OCI-LY3 (cell line): ENCODE data around the gene LRRC3C.
A peak's percentile ranks its signal among the peaks of the same experiment; 100 is the strongest.

ENCODE experiments used
- H2AFZ ChIP-seq: fragments of 200-600, 300-600 bp; shearing (Covaris generic); 2 replicates; pipeline ENCODE4 v1.6.0; 2014; ENCODE audit warnings: antibody characterized with exemption, low read depth, low read length
- H3K27ac ChIP-seq: fragments of 200-600, 300-600 bp; sonication (generic); 2 replicates; pipeline ENCODE4 v1.5.1; 2014; ENCODE audit warnings: mild to moderate bottlenecking, low read length, moderate library complexity, mixed read lengths
- H3K27me3 ChIP-seq: fragments of 200-600, 300-600 bp; sonication (generic); 2 replicates; pipeline ENCODE4 v1.6.1; 2014; ENCODE audit warnings: low read depth, low read length, mixed read lengths
- H3K36me3 ChIP-seq: fragments of 200-600, 300-600 bp; sonication (generic); replicated peaks from 2 replicates; pipeline ENCODE3; 2014; ENCODE audit warnings: low read depth, low read length, mixed read lengths
- H3K4me1 ChIP-seq: fragments of 300-600, 200-600 bp; sonication (generic); 2 replicates; pipeline ENCODE4 v1.6.1; 2014; ENCODE audit warnings: low read length, mixed read lengths
- H3K4me2 ChIP-seq: fragments of 200-600, 300-600 bp; sonication (generic); 2 replicates; pipeline ENCODE4 v1.6.1; 2014; ENCODE audit warnings: low read length, mixed read lengths
- H3K4me3 ChIP-seq: fragments of 300-600, 200-600 bp; sonication (generic); 2 replicates; pipeline ENCODE4 v1.5.1; 2014; ENCODE audit warnings: antibody characterized with exemption, mild to moderate bottlenecking, low read length, moderate library complexity
- H3K79me2 ChIP-seq: fragments of 300-600, 200-600 bp; shearing (Covaris generic); 2 replicates; pipeline ENCODE4 v1.6.1; 2014; ENCODE audit warnings: mild to moderate bottlenecking, low read length, mixed read lengths
- H3K9ac ChIP-seq: fragments of 300-600, 200-600 bp; shearing (Covaris generic); 2 replicates; pipeline ENCODE4 v1.6.0; 2014; ENCODE audit warnings: mild to moderate bottlenecking, low read length, moderate library complexity
- H3K9me3 ChIP-seq: fragments of 200-600, 300-600 bp; shearing (Covaris generic); 2 replicates; pipeline ENCODE4 v1.6.1; 2014; ENCODE audit warnings: low read length, mixed read lengths; ENCODE audit not compliant: insufficient read depth
- H4K20me1 ChIP-seq: fragments of 200-600, 300-600 bp; sonication (generic); 2 replicates; pipeline ENCODE4 v1.6.1; 2016; ENCODE audit warnings: low read length, mixed read lengths; ENCODE audit not compliant: insufficient read depth
- EZH2phosphoT487 ChIP-seq: fragments of 200-600 bp; shearing (Covaris generic); IDR thresholded peaks from 2 replicates; pipeline ENCODE4 v1.6.1; 2018; ENCODE audit warnings: antibody characterized with exemption, mixed run types, low read depth
- TF ChIP-seq, protein P1 (sequence below): fragments of 200-600, 300-600 bp; sonication (generic); IDR thresholded peaks from 2 replicates; pipeline ENCODE4 v1.5.1; 2014; ENCODE audit warnings: antibody characterized with exemption, low read length, low read depth

Gene LRRC3C

DNA sequence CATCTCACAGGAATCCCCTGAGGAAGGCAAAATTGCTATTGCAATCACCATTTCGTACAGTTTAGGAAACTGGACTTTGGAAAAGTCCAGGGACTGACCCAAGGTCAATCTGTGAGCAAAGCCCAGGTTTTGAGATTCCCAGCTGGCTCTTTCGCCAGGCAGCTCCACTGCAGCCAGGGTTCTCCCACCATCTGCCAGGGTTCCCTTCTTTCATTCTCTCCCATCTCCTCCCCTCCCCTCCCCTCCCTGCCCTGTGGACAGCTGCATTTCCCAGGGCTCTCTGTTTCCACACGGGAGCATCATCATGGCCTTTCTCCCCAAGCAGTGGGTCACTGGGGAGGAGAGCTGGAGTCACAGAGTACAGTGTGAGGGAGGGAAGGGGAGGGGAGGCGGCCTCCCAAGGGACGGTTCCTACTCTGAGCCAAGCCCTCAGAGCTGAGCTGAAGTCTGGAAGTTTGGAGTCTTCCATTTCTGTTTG lies 23.4 kb downstream of the LRRC3C start:
- Histone ChIP-seq H2AFZ (no peak overlapping the region), H3K9me3 (no peaks in the 10 kb centered on the region), H3K36me3 (no peaks in the 10 kb centered on the region), H4K20me1 (no peaks in the 10 kb centered on the region), H3K4me2 (no peak overlapping the region), H3K4me3 (no peak overlapping the region), H3K27me3 (peaks cover 7% of the 10 kb centered on the region; the same call in 1 of the 2 replicates), H3K9ac (no peak overlapping the region), H3K4me1 (peaks cover 8% of the 10 kb centered on the region; the same call in 1 of the 2 replicates), H3K79me2 (no peaks in the 10 kb centered on the region), H3K27ac (no peak overlapping the region)
- TF ChIP-seq, protein P1, sequence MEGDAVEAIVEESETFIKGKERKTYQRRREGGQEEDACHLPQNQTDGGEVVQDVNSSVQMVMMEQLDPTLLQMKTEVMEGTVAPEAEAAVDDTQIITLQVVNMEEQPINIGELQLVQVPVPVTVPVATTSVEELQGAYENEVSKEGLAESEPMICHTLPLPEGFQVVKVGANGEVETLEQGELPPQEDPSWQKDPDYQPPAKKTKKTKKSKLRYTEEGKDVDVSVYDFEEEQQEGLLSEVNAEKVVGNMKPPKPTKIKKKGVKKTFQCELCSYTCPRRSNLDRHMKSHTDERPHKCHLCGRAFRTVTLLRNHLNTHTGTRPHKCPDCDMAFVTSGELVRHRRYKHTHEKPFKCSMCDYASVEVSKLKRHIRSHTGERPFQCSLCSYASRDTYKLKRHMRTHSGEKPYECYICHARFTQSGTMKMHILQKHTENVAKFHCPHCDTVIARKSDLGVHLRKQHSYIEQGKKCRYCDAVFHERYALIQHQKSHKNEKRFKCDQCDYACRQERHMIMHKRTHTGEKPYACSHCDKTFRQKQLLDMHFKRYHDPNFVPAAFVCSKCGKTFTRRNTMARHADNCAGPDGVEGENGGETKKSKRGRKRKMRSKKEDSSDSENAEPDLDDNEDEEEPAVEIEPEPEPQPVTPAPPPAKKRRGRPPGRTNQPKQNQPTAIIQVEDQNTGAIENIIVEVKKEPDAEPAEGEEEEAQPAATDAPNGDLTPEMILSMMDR, result no peak
- no peak for TF ChIP-seq EZH2phosphoT487

DNA sequence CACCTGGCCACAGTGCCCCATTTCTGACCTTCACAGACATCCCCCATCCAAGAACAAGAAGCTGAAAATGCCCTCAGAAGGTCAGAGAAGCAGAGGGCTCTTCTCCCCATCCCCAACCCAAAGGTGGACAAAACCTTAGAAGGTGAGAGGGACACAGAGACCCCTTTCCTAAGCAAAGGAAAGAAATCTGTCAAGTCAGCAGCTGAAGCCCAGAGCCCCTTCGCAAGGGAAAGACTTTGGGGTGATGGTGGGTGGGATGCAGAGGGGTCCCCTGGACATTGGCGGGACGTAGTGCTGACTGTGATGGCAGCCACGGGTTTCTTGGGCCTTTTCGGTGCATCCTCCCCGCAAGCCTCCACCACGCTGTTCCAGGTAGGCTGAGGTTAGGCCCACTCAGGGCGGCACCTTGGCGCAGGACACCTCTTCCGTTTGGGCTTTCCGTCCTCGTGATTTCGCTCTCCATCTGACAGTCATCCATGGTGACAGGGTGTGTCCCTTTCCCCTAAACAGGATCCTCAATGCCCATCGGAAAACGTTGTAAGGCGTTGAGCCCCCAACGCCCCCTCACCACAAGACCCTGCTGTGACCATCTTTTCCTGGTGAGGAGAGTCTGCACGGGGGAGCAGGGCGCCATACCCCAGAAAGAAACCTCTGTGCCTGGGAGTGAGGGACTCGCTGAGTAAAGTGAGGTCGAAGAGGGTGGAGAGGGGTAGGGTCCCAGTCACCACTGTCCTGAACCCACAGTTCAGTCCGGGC lies 24.6 kb downstream of the LRRC3C start:
- 0 out of 2 replicates have a peak overlapping the region, but pooled peaks have one; percentile 41 for H3K9ac ChIP-seq
- no peaks in the 10 kb centered on the region for H4K20me1 ChIP-seq
- no peaks in the 10 kb centered on the region for H3K36me3 ChIP-seq
- peak overlapping the region; percentile 87 for H3K4me3 ChIP-seq
- peaks cover 8% of the 10 kb centered on the region; the same call in 1 of the 2 replicates for H3K4me1 ChIP-seq
- H3K9me3 ChIP-seq, result no peaks in the 10 kb centered on the region
- peaks cover 7% of the 10 kb centered on the region; the same call in 1 of the 2 replicates for H3K27me3 ChIP-seq
- H3K4me2 ChIP-seq, result peak overlapping the region; percentile 85
- H3K27ac ChIP-seq, result no peak overlapping the region
- no peaks in the 10 kb centered on the region for H3K79me2 ChIP-seq
- peak overlapping the region; percentile 82; the same call in 1 of the 2 replicates for H2AFZ ChIP-seq
- no peak for TF ChIP-seq EZH2phosphoT487
- TF ChIP-seq, protein P1, result no peak

DNA sequence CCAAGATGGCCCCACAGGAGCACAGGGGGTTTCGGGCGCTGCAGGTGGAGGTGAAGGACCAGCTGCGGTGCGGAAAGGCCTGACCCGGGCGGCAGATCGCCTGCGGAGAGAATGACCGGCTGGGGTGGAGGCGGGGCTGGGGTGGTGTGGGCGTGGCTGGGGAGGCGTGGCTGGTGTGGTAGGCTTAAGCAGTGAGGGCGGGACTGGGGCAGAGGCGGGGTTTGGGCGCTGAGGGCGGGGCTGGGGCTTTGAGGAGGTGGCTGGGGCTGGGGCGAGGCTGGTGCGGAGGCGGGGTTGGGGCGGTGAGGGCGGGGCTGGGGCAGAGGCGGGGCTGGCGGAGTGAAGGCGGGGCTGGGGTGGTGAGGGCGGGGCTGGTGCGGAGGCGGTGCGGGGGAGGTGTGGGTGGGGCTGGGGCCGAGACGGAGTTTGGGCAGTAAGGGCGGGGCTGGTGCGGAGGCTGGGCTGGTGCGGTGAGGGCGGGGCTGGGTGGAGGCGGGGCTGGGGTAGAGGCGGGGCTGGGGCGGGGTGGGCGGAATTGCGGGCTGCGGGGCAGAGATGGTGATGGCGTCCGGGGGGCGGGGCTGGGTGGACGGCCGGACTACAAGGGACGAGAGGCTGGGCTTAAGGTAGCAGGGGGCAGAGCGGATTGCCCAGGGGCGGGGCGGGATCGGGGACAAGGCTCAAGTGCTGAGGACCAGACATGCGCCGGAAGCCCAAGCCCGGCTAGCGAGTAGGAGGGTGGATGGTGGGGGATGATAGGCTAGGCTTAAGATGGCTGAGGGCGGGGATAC lies 25.3 kb downstream of the LRRC3C start:
- Histone ChIP-seq H4K20me1 (no peaks in the 10 kb centered on the region), H3K27ac (0 out of 2 replicates have a peak overlapping the region, but pooled peaks have one; percentile 2), H3K4me1 (peaks cover 8% of the 10 kb centered on the region; the same call in 1 of the 2 replicates), H3K36me3 (no peaks in the 10 kb centered on the region), H3K9me3 (no peaks in the 10 kb centered on the region), H2AFZ (peak overlapping the region; percentile 82; the same call in 1 of the 2 replicates), H3K4me3 (peak overlapping the region; percentile 87), H3K4me2 (peak overlapping the region; percentile 85), H3K27me3 (peaks cover 7% of the 10 kb centered on the region; the same call in 1 of the 2 replicates), H3K9ac (peak overlapping the region; percentile 72), H3K79me2 (no peaks in the 10 kb centered on the region)
- TF ChIP-seq, protein P1, result no peak
- no peak for TF ChIP-seq EZH2phosphoT487

DNA sequence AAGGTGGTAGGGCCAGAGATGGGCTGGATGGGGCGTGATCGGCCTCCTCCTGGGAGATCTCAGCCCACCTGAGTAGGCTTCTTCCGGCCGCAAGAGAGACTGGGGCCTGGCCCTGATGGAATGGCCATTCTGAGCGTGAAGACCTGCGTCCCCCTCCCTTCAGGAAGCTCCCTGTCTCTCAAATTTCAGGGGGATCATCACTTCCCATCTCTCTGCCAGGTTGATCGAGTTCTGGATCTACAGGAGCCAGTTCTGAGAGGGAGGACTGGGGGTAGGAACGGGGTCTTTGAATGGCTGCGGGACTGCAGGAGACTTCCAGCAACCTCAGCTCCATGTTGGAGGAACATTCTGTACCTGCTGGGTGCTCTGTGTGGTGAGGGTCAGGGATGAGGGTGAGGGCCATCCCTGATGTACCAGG lies 25.9 kb downstream of the LRRC3C start:
- peaks cover 8% of the 10 kb centered on the region; the same call in 1 of the 2 replicates for H3K4me1 ChIP-seq
- H3K9ac ChIP-seq, result peak overlapping the region; percentile 72
- H3K36me3 ChIP-seq, result no peaks in the 10 kb centered on the region
- H3K9me3 ChIP-seq, result no peaks in the 10 kb centered on the region
- TF ChIP-seq EZH2phosphoT487, result no peak
- TF ChIP-seq, protein P1, result no peak
- 0 out of 2 replicates have a peak overlapping the region, but pooled peaks have one; percentile 2 for H3K27ac ChIP-seq
- H2AFZ ChIP-seq, result peak overlapping the region; percentile 63; the same call in 1 of the 2 replicates
- H3K79me2 ChIP-seq, result no peaks in the 10 kb centered on the region
- H3K4me3 ChIP-seq, result peak overlapping the region; percentile 86
- H4K20me1 ChIP-seq, result no peaks in the 10 kb centered on the region
- peak overlapping the region; percentile 79 for H3K4me2 ChIP-seq
- peaks cover 7% of the 10 kb centered on the region; the same call in 1 of the 2 replicates for H3K27me3 ChIP-seq
